ENCODE measurements around the gene EFNA5.
"Not testable (repeated sequence)": the region's sequence is repeated elsewhere in the genome, so short reads cannot be mapped to it uniquely, and the experiment has no call there.

Gene EFNA5

DNA sequence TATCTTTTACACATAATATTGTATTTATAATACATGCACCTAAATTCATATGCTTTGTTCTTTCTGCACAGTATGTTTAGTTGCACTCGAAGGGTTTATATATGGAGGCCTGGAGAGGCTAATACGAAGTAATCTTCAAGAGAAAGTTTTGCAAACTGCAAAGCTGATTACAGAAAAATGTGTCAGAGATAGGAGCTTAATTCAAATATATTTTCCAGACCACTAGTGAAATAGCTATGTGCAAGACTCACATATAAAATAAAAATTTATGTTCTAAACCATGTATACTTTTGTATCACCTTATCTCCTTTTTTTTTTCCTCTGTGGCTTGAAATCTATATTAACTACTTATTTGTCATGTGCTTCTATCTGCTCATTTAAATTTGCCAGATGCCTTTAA lies 313.8 kb downstream of the EFNA5 start:
- no peak for DNase-seq

DNA sequence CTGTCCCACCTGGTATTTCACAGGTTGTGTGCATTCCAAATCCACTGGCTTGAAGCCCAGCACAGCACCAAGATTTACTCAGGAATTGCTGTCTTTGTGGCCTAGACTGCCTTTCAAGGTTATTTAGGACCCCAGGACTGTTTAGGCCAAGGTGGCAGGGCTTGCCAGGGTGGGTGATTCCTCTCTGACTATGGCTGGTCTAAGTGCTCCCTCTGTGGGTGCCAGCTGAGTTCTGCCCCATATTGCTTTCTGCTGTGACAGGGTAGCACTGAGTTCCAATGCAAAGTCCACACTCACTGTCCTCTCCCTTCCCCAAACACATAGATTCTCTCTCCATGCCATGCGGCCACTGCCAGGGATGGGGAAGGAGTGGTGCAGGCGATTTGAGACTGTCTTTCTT lies 318.2 kb downstream of the EFNA5 start:
- no peak for DNase-seq

GRCh38 chr5:107346580-107346979 lies 324.2 kb downstream of the EFNA5 start:
- DNase-seq, result not testable (repeated sequence)

DNA sequence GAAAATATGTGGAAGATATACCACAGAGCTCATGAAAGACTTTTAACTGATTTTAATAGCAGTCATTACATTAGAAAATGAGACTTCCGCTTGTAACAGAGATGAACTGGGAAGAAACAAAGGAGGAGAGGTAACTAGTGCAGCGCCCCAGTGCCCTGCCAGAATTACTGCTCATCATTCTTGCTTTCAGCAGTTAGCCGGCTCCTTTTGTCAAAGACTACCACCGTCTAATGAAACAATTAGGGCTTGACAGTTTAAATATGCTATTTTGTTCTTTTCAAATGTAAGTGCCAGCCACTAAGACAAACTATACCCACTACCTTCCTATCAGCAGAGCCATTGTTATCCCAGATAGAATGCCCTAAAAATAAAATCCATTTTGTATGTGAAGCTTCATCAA lies 328.4 kb downstream of the EFNA5 start:
- DNase-seq, result no peak

- no peak for DNase-seq
Measured at GRCh38 chr5:107341376-107342084, 329.2 kb downstream of the EFNA5 start.

- no peak for DNase-seq
Measured at GRCh38 chr5:107340631-107341030, 330.1 kb downstream of the EFNA5 start.

DNA sequence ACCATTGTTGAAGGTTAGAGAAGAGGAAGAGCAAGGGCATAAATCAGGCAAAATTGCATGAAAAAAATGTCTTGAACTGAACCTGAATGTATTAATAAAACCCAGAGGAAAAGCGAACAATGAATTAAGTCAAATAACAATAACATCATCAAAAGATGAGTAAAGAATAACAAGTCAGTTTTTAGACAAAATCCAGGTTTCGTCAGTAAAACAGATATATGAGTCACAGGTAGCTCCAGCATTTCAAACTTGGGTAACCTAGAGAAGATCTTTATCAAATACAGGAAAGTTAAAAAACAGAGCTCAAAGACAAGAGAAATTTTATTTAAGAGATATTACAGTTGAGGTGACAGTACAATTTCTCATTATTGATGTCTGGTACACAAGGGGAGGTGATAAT lies 332.4 kb downstream of the EFNA5 start:
- no peak for DNase-seq

DNA sequence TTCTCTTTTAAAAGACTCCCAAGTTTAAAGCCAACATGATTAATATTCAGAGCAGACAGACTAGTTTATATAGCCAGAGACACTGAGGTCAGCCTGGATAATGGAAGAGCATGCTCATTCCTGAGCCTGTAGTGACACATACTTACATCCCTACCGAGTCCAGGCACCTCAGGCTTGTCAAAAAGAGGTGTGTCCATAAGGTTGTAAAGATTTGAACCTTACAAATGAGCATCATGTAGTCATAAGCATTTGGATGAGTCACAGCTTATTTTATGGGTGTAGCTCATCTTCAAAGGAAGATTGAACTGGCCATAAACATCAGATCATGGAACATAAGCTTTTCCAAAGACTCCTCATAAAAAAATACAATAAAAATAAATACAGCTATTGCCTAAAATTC lies 333.5 kb downstream of the EFNA5 start:
- no peak for DNase-seq

DNA sequence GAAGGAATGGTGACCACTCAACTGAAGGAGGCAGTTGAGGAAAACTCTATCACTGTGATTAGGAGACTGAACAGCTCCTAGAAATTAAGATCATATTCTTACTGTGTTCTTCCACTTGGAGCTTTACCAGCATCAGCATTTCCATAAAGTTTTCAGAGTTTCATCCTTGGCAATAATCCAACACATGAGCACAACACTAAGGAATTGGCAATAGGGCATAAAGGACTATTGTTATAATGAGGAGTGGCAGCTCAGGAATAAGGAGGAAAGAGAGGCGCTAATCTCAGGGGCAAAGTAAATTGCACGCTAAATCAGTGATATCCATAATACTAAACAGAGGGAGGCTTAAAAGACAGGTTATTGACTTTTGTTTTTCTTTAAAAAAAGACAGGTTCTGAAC lies 338.9 kb downstream of the EFNA5 start:
- DNase-seq, result no peak

GRCh38 chr5:107331312-107331711 lies 339.4 kb downstream of the EFNA5 start:
- DNase-seq, result no peak

- DNase-seq, result no peak
Measured at GRCh38 chr5:107330903-107331302, 339.8 kb downstream of the EFNA5 start.

DNA sequence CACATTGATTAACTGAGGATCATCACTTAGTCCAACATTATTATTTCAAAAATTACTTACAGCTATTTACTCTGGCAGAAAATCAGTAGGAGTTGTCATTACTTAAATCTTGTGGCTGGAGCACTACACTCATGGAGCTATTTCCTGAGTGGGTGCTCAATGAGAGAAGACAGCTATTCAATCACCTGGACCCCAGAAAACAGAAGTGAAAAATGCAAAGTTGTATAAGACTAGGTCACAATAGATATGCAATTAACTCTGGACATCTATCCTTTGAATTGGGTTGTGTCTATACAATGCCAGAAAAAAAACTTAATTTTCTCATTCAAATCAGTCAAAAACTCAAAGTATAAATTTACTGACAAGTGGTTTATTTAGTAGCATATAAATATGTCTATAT lies 340.9 kb downstream of the EFNA5 start:
- no peak for DNase-seq
